ENCODE results near the gene SLC5A2.
"Not testable (repeated sequence)": the region's sequence is repeated elsewhere in the genome, so short reads cannot be mapped to it uniquely, and the experiment has no call there.

The SLC5A2 gene

DNA sequence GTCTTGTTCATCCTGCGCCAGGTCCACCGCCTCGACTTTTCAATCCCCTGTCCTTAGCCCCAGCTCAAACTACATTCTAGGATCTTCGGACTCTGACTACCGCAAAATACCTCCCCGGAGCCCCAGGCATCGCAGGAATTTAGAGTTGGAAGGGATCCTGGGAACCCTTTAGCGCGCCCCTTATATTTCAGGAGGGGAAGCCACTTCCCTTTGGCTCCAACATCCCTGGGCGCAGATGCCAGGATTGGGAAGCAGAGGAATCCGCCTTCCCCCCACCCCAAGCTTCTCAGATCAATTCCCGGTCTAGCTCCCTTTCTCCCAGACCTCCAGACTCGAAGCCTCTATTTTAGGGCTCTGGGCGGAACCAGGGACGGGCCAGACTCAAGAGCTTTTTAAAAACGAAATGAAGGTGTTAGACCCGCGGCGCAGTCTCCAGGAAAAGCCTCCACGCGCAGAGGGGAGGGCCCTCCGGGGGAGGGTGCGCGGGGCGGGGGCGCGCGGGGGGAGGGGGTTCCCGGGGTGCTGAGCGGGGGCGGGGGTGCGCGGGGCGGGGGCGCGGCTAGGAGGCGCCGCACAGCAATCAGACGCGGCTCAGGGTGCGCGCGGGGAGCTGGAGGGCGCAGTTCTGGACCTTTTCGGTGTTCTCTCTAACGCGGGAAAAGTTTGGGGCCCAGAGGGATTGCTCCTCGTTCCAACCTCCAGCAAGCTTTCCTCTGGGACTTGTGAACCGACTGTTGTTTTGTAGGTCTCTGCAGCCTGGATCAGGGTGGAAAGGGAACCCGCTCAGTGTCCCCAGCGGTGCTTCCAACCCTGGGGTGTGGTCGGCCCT is 46.4 kb downstream of the SLC5A2 start:
- no peak for DNase-seq (ENCODE audit: low spot score)

DNA sequence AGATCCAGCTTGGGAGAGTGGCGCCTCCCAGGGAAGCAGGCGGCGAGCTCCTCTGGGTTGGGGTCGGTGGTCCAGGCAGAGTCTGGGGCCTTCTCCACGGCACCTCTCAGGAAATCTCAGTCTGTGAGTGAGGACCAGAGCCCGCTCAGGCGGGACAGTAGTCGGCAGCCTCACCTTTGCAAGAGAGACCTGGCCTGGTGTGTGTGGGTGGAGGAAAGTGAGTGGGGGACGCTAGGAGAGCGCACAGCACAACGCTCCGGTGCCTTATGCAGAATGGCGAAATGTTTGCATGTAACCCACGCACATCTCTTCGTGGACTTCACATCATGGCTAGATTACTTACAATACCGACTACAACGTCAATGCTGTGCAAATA is 47.0 kb downstream of the SLC5A2 start:
- DNase-seq (ENCODE audit: low spot score): no peak

DNA sequence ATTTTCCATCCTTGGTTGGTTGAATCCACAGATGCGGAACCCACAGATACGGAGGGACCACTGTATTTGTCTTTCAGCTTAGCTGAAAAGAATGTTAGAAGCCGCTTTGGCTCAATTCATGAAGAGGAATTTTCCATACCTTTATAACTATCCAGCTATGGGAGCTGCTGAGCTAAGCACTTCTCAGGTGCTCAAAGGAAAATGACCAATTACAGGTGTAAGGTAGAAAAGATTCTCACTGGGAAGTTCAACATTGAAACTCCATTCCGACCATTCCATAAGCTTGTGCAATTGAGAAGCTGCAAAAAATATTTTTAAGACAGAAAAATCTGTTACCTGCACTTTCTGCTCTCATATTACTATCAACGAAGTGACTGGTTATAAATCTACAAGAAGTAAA is 47.5 kb downstream of the SLC5A2 start:
- DNase-seq (ENCODE audit: low spot score): no peak

DNA sequence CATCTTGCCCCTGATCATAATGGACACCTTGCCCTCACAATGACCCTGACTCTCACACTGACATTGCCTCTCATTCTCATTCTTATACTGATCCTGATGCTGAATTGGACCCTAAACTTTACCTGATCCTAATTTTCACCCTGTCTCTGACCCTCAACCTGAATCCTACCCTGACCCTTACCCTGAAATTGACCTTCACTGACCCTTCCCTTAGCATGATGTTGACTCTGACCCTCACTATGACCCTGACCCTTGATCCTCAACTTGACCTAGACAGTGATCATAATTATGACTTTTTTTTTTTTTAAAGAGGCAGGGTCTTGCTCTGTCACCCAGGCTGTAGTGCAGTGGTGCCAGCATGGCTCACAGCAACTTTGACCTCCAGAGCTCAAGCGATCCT is 48.2 kb downstream of the SLC5A2 start:
- DNase-seq (ENCODE audit: low spot score): no peak

DNA sequence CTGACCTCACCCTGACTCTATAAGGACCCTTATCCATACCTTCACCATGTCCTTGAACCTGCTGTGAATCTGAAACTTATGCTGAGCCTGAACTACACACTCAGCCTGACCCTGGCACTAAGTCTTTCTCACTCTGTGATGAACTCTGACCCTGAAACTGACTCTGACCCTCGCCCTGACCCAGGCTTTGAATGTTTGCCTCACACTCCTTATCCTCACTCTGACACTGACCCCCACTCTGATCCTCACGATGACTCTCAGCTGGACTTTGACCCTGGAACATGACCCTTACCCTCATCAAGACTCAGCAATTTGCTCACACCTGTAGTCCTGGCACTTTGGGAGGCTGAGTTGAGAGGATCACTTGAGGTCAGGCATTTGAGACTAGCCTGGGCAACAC is 49.2 kb downstream of the SLC5A2 start:
- DNase-seq (ENCODE audit: low spot score): no peak

DNA sequence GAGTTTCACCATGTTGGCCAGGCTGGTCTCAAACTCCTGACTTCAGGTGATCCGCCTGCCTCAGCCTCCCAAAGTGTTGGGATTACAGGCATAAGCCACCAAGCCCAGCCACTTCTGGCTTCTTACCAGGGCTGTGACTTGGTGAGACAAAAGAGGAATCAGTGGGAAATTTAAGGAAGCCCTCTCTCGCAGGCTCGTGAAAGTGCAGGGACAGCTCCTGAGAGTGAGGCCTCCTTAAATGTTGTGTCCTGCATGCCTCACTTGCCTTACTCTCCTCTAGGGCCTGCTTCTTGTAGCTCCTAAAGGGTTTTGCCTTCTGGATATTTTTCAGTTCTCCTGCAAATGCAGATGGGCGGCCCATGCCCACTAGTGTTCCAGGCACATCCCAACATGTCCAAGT is 50.0 kb downstream of the SLC5A2 start:
- DNase-seq (ENCODE audit: low spot score): no peak

DNA sequence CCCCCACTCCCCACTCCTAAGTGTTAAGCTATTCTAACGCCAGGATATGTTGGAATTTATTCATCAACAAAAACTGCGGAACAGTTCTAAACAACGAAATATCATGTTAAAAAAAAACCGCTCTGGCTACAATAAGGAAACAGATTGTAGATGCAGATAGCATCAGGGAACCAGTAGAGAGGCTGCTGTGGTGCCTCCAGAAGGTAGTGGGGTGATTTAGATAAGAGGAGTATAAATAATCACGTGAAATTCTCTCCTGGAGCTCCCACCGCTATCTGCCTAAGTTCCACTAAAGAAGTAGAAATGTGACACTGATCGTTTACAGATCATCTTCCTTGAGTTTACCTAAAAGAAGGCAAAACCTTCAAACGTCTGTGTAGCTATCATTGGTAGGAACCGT is 52.8 kb downstream of the SLC5A2 start:
- DNase-seq (ENCODE audit: low spot score): no peak

DNA sequence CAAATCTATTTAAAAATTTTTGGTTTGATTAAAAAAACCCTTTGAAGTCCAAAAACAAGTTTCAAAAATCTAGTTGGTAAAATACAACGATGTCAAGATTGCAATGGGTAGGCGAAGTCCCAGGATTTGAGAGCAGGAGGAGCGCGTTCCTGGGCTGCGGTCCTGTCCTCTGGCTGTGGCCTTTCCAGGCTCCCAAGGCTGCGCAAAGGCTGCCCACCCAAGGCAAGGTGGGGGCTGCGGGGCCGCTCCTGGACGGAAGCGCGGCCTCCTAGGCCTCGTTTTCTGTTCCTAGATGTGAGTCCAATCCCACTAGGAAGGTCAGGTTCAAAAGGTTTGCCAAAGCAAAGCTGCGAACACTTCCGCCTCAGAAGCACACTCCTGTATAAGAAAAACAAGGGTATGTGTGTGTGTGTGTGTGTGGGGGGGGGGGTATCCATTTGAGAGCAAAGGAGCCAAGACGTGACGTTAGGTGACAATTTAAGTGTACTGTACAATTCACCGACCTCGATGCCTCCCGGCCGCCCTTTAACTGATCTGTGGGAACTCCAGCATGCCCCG is 54.0 kb downstream of the SLC5A2 start:
- no peak for DNase-seq (ENCODE audit: low spot score)

DNA sequence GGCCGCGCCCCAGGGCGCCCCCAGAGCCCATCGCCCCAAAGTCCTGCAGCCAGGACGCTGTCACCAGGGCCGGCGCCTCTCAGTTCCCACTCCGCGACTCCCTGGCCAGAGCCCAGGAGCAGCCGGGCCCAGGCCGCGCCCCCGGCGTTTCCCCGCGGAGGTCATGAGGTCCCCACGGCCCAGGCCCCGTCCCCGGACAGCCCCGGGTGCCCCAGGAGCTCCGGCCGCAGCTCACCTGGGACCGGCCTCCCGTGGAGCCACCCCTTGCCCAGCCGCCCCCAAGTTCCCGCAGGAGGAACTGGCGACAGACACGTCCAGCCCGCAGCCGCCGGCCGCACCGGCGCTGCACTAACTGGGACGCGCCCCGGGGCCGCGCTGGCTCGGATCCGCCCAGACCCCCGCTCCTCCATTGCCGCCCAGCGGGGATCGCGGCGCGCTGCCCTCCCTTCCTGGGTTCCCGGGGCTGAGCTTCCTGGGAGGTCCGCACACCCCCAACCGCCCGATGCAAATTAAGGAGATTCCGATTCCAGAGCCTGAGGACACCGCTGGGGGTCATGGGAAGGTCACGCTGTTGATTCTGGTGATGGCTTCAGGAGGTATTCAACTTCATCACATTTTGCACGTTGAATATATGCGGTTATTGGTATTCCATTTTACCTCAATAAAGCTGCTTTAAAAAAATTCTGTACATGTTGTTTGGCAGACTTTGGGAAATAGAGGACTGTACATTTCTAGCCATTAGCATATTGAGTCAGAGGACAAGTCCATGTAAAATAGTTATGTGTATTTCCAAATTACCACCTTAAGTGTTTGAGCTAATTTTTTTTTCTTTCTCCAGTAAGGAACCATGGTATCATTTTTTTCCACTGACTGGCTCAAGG is 54.7 kb downstream of the SLC5A2 start:
- no peak for DNase-seq (ENCODE audit: low spot score)

DNA sequence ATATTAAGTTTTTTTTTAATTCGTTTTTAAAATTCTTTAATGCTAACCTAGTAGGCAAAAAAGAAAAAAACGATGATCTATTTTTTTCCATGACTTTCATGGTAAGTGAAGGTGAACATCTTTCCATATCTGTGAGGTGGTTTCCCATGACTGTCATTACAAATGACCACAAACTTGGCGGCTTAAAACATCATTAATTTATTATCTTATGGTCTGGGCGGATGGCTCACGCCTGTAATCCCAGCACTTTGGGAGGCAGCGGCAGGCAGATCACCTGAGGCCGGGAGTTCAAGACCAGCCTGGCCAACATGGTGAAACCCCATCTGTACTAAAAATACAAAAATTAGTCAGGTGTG is 55.3 kb downstream of the SLC5A2 start:
- DNase-seq (ENCODE audit: low spot score): not testable (repeated sequence)

DNA sequence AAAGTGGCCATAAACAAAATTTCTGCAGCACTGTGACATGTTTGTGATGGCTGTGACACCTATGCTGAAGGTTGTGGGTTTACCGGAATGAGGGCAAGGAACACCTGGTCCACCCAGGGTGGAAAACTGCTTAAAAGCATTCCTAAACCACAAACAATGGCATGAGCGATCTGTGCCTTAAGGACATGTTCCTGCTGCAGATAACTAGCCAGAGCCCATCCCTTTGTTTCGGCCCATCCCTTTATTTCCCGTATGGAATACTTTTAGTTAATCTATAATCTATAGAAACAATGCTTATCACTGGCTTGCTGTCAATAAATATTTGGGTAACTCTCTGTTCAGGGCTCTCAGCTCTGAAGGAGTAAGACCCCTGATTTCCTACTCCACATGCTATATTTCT is 56.8 kb downstream of the SLC5A2 start:
- DNase-seq (ENCODE audit: low spot score): not testable (repeated sequence)
